GM23338 (cell line): ENCODE measurements around the gene PRLH. TPM values are rescaled to one million over a fixed set of nuclear protein-coding genes. Genes with fewer than 3 reads are reported as not detected.

Source experiments
- ATAC-seq: fragments of 200-7000 bp; cut with Tn5 transposase; 3 replicates; pipeline ENCODE4 v1.9.1; 2020
- DNase-seq: peaks from one replicate; pipeline ENCODE4 v3.0.0-alpha.2; 2015; ENCODE audit warnings: low spot score
- H2AFZ ChIP-seq: fragments of 200-600 bp; sonication (generic); 2 replicates; pipeline ENCODE4 v1.8.0; 2016; ENCODE audit warnings: antibody characterized with exemption, mild to moderate bottlenecking, moderate library complexity
- H3F3A ChIP-seq: fragments of 200-600 bp; sonication (generic); replicated peaks from 2 replicates; pipeline ENCODE4 v1.8.0; 2017; ENCODE audit warnings: antibody characterized with exemption, mixed run types, low read depth
- H3K27ac ChIP-seq: fragments of 200-600 bp; sonication (generic); 2 replicates; pipeline ENCODE4 v1.6.1; 2016; ENCODE audit warnings: low read depth
- H3K27me3 ChIP-seq: fragments of 200-600 bp; sonication (generic); 2 replicates; pipeline ENCODE4 v1.8.0; 2016; ENCODE audit warnings: mild to moderate bottlenecking, mixed run types, moderate library complexity; ENCODE audit not compliant: insufficient read depth
- H3K36me3 ChIP-seq: fragments of 200-600 bp; sonication (generic); 2 replicates; pipeline ENCODE4 v1.8.0; 2016; ENCODE audit warnings: mild to moderate bottlenecking; ENCODE audit not compliant: insufficient read depth
- H3K4me1 ChIP-seq: fragments of 200-600 bp; sonication (generic); 2 replicates; pipeline ENCODE4 v1.8.0; 2016; ENCODE audit warnings: mild to moderate bottlenecking, moderate library complexity; ENCODE audit not compliant: insufficient read depth
- H3K4me2 ChIP-seq: fragments of 200-600 bp; sonication (generic); 2 replicates; pipeline ENCODE4 v1.7.1; 2017; ENCODE audit warnings: mixed run types
- H3K4me3 ChIP-seq: fragments of 200-600 bp; sonication (generic); 2 replicates; pipeline ENCODE4 v1.6.1; 2016; ENCODE audit warnings: mixed run types
- H3K79me2 ChIP-seq: fragments of 200-600 bp; sonication (generic); replicated peaks from 2 replicates; pipeline ENCODE4 v1.8.0; 2017; ENCODE audit warnings: mild to moderate bottlenecking; ENCODE audit not compliant: insufficient read depth
- H3K9me2 ChIP-seq: fragments of 200-600 bp; sonication (generic); 2 replicates; pipeline ENCODE4 v1.8.0; 2017; ENCODE audit not compliant: insufficient read depth
- H4K20me1 ChIP-seq: fragments of 200-600 bp; sonication (generic); replicated peaks from 2 replicates; pipeline ENCODE4 v1.8.0; 2017; ENCODE audit warnings: mild to moderate bottlenecking; ENCODE audit not compliant: insufficient read depth
- H3K27ac Mint-ChIP-seq: 2 replicates; pipeline ENCODE4 v1.8.0; 2020; ENCODE audit warnings: inconsistent platforms, mild to moderate bottlenecking, moderate library complexity, mixed read lengths
- H3K27me3 Mint-ChIP-seq: 3 replicates; pipeline ENCODE4 v1.8.0; 2022; ENCODE audit warnings: low read depth, mild to moderate bottlenecking, moderate library complexity, mixed read lengths, inconsistent platforms; ENCODE audit not compliant: insufficient read depth, poor library complexity
- H3K36me3 Mint-ChIP-seq: 3 replicates; pipeline ENCODE4 v1.8.0; 2021; ENCODE audit warnings: low read depth, mild to moderate bottlenecking, inconsistent platforms, moderate library complexity, mixed read lengths
- H3K4me1 Mint-ChIP-seq: 3 replicates; pipeline ENCODE4 v1.8.0; 2020; ENCODE audit warnings: mild to moderate bottlenecking, inconsistent platforms, mixed read lengths
- H3K4me3 Mint-ChIP-seq: 3 replicates; pipeline ENCODE4 v1.8.0; 2021; ENCODE audit warnings: moderate library complexity, mild to moderate bottlenecking, inconsistent platforms, mixed read lengths
- H3K9me3 Mint-ChIP-seq: 3 replicates; pipeline ENCODE4 v1.8.0; 2020; ENCODE audit warnings: moderate library complexity, mild to moderate bottlenecking, inconsistent platforms, mixed read lengths
- CREB1 ChIP-seq: fragments of 250-450 bp; sonication (Bioruptor Pico); IDR thresholded peaks from 2 replicates; pipeline ENCODE4 v1.5.0; 2020; ENCODE audit warnings: low read depth, mild to moderate bottlenecking, moderate library complexity
- JUNB ChIP-seq: IDR thresholded peaks from one replicate; pipeline ENCODE4 v1.6.1; 2016; ENCODE audit warnings: antibody characterized with exemption; ENCODE audit not compliant: unreplicated experiment
- ZNF462 ChIP-seq: fragments of 250-450 bp; sonication (Bioruptor Pico); IDR thresholded peaks from 2 replicates; pipeline ENCODE4 v1.5.0; 2020; ENCODE audit warnings: mild to moderate bottlenecking, moderate library complexity
- polyA plus RNA-seq: library from polyadenylated mRNA; unstranded; fragments of >200 nt; fragmentation: Nextera tagmentation; extraction: Ambion mirVana; gene quantifications from 2 replicates; pipeline ENCODE4 v1.2.1, GENCODE V29; 2016
- total RNA-seq: library from RNA; depleted of rRNA; stranded (reverse); fragments of >200 nt; shearing (Covaris generic); gene quantifications from 2 replicates; pipeline ENCODE4 v1.2.3, GENCODE V29; 2014

The PRLH gene
- total and polyA plus RNA-seq, 2 experiments from 2014 or later: not detected

- peaks cover 4% of the 10 kb centered on the region for H3K27me3 Mint-ChIP-seq
Measured at GRCh38 chr2:237558961-237559641, 7.3 kb upstream of the PRLH start.

More at GRCh38 chr2:237558961-237559641, 7.3 kb upstream of the PRLH start:
- no peaks in the 10 kb centered on the region for H3K36me3 ChIP-seq
- H3K36me3 Mint-ChIP-seq: peaks cover 17% of the 10 kb centered on the region
- no peak overlapping the region for H3K27ac ChIP-seq
- no peak overlapping the region for H2AFZ ChIP-seq
- no peaks in the 10 kb centered on the region for H3K9me2 ChIP-seq
- no peak overlapping the region for H3K27ac Mint-ChIP-seq
- no peak overlapping the region for H3K4me3 ChIP-seq
- TF ChIP-seq JUNB (no peak), ZNF462 (no peak), CREB1 (CRISPR knock-in tag) (no peak)
- no peak for DNase-seq
- H3K4me2 ChIP-seq: no peak overlapping the region
- H3K9me3 Mint-ChIP-seq: peaks cover 11% of the 10 kb centered on the region; the same call in 2 of the 3 replicates
- H3F3A ChIP-seq: no peaks in the 10 kb centered on the region
- H3K79me2 ChIP-seq: no peaks in the 10 kb centered on the region
- H3K27me3 ChIP-seq: no peaks in the 10 kb centered on the region
- H4K20me1 ChIP-seq: no peaks in the 10 kb centered on the region
- no peaks in the 10 kb centered on the region for H3K4me1 ChIP-seq
- no peak overlapping the region for H3K4me3 Mint-ChIP-seq
- ATAC-seq: no peak
- peaks cover 5% of the 10 kb centered on the region for H3K4me1 Mint-ChIP-seq
